Measurements from ENCODE around the gene RPL4. TPM values are rescaled to one million over a fixed set of nuclear protein-coding genes. Genes with fewer than 3 reads are reported as not detected.

The RPL4 gene
- polyA plus RNA-seq, 3 donors: 533 to 1,696 (median 536) TPM

GRCh38 chr15:66480267-66480666 lies 24.4 kb downstream of the RPL4 start:
- Histone ChIP-seq H3K79me2 (ENCODE audit: insufficient read depth, low read length) (peaks cover 6% of the 10 kb centered on the region), H3K9me3 (replicated peaks in 1 of 2; ENCODE audit: control insufficient read depth in 1 of 2, insufficient read depth in 1 of 2, low read length in 2 of 2) (no peaks in the 10 kb centered on the region), H3K9ac (ENCODE audit: insufficient read depth, low read length, poor library complexity, severe bottlenecking) (no peak overlapping the region), H3K4me2 (replicated peaks; ENCODE audit: extremely low read depth, low read length, poor library complexity, severe bottlenecking) (no peak overlapping the region), H3K27me3 (ENCODE audit: control insufficient read depth in 2 of 2, insufficient read depth in 2 of 2, low read length in 2 of 2) (no peaks in the 10 kb centered on the region), H3K36me3 (replicated peaks in 1 of 2; ENCODE audit: control insufficient read depth in 1 of 2, insufficient read depth in 2 of 2, low read length in 2 of 2) (peaks cover 36 to 55% of the 10 kb centered on the region in 2 donors), H3K27ac (ENCODE audit: low read depth in 1 of 2, low read length in 2 of 2) (no peak overlapping the region), H2AFZ (ENCODE audit: insufficient read depth, low read depth, low read length, poor library complexity, severe bottlenecking) (no peak overlapping the region), H3K4me3 (replicated peaks in 1 of 3; ENCODE audit: low read depth in 2 of 3, low read length in 3 of 3) (no peak overlapping the region), H3K4me1 (ENCODE audit: control insufficient read depth in 1 of 2, insufficient read depth in 2 of 2, low read length in 2 of 2) (peaks cover 12 to 25% of the 10 kb centered on the region in 2 donors), H4K20me1 (ENCODE audit: insufficient read depth, low read length) (peaks cover 91% of the 10 kb centered on the region)
- H3K4me1 Mint-ChIP-seq: peaks cover 39% of the 10 kb centered on the region
- peaks cover 59 to 73% of the 10 kb centered on the region in 2 donors for H3K36me3 Mint-ChIP-seq
- peaks cover 0 to 6% (median 0%) of the 10 kb centered on the region in 7 donors for H3K9me3 Mint-ChIP-seq
- peaks cover 0 to 2% (median 0%) of the 10 kb centered on the region in 3 donors for H3K27me3 Mint-ChIP-seq (ENCODE audit: low read depth in 3 of 3)
- intact Hi-C loops (cut with micrococcal nuclease): no loop called here
- no peak for DNase-seq
- H3K27ac Mint-ChIP-seq: no peak overlapping the region
- no CpG with 5 or more reads among the region's 6 CpGs for WGBS (ENCODE audit: insufficient coverage)
- H3K4me3 Mint-ChIP-seq: no peak overlapping the region
- TF ChIP-seq CTCF (IDR thresholded peaks at IDR 0.05): no peak

- no peak for DNase-seq
- peaks cover 88% of the 10 kb centered on the region for H4K20me1 ChIP-seq (ENCODE audit: insufficient read depth, low read length)
- 93% methylated on average over 2 of the region's 2 CpGs for WGBS (ENCODE audit: insufficient coverage)
- H3K4me3 Mint-ChIP-seq: no peak overlapping the region
- peaks cover 4% of the 10 kb centered on the region for H3K79me2 ChIP-seq (ENCODE audit: insufficient read depth, low read length)
- H3K4me1 Mint-ChIP-seq: peaks cover 14% of the 10 kb centered on the region
- H3K9me3 Mint-ChIP-seq: peaks cover 0 to 4% (median 0%) of the 10 kb centered on the region in 7 donors
- no peaks in the 10 kb centered on the region for H3K27me3 Mint-ChIP-seq (ENCODE audit: low read depth in 3 of 3)
- peaks cover 17 to 63% of the 10 kb centered on the region in 2 donors for H3K36me3 ChIP-seq (replicated peaks in 1 of 2; ENCODE audit: control insufficient read depth in 1 of 2, insufficient read depth in 2 of 2, low read length in 2 of 2)
- intact Hi-C loops (cut with micrococcal nuclease): no loop called here
- peaks cover 0 to 5% of the 10 kb centered on the region in 2 donors for H3K4me1 ChIP-seq (ENCODE audit: control insufficient read depth in 1 of 2, insufficient read depth in 2 of 2, low read length in 2 of 2)
- no peak overlapping the region for H3K4me2 ChIP-seq (replicated peaks; ENCODE audit: extremely low read depth, low read length, poor library complexity, severe bottlenecking)
- no peak overlapping the region for H3K9ac ChIP-seq (ENCODE audit: insufficient read depth, low read length, poor library complexity, severe bottlenecking)
- no peak overlapping the region for H3K27ac ChIP-seq (ENCODE audit: low read depth in 1 of 2, low read length in 2 of 2)
- no peak for TF ChIP-seq CTCF (IDR thresholded peaks at IDR 0.05)
- peak overlapping the region in 4 of 7 donors; percentile 16 to 83 (median 37) for H3K27ac Mint-ChIP-seq
- H3K27me3 ChIP-seq (ENCODE audit: control insufficient read depth in 2 of 2, insufficient read depth in 2 of 2, low read length in 2 of 2): no peaks in the 10 kb centered on the region
- H3K9me3 ChIP-seq (replicated peaks in 1 of 2; ENCODE audit: control insufficient read depth in 1 of 2, insufficient read depth in 1 of 2, low read length in 2 of 2): no peaks in the 10 kb centered on the region
- peaks cover 54 to 67% of the 10 kb centered on the region in 2 donors for H3K36me3 Mint-ChIP-seq
- no peak overlapping the region for H2AFZ ChIP-seq (ENCODE audit: insufficient read depth, low read depth, low read length, poor library complexity, severe bottlenecking)
- no peak overlapping the region for H3K4me3 ChIP-seq (replicated peaks in 1 of 3; ENCODE audit: low read depth in 2 of 3, low read length in 3 of 3)
Observed at GRCh38 chr15:66477011-66477410, 27.6 kb downstream of the RPL4 start.
